ENCODE results near the gene PROCA1. TPM values are rescaled to one million over a fixed set of nuclear protein-coding genes. Genes with fewer than 3 reads are reported as not detected.

PROCA1 gene
- total and polyA plus RNA-seq, 2 of the 13 experiments (the other 11 are each of a cell fraction or from before 2014, with no cell fraction given): 0.73 to 1.5 TPM

- TF ChIP-seq, protein P1, sequence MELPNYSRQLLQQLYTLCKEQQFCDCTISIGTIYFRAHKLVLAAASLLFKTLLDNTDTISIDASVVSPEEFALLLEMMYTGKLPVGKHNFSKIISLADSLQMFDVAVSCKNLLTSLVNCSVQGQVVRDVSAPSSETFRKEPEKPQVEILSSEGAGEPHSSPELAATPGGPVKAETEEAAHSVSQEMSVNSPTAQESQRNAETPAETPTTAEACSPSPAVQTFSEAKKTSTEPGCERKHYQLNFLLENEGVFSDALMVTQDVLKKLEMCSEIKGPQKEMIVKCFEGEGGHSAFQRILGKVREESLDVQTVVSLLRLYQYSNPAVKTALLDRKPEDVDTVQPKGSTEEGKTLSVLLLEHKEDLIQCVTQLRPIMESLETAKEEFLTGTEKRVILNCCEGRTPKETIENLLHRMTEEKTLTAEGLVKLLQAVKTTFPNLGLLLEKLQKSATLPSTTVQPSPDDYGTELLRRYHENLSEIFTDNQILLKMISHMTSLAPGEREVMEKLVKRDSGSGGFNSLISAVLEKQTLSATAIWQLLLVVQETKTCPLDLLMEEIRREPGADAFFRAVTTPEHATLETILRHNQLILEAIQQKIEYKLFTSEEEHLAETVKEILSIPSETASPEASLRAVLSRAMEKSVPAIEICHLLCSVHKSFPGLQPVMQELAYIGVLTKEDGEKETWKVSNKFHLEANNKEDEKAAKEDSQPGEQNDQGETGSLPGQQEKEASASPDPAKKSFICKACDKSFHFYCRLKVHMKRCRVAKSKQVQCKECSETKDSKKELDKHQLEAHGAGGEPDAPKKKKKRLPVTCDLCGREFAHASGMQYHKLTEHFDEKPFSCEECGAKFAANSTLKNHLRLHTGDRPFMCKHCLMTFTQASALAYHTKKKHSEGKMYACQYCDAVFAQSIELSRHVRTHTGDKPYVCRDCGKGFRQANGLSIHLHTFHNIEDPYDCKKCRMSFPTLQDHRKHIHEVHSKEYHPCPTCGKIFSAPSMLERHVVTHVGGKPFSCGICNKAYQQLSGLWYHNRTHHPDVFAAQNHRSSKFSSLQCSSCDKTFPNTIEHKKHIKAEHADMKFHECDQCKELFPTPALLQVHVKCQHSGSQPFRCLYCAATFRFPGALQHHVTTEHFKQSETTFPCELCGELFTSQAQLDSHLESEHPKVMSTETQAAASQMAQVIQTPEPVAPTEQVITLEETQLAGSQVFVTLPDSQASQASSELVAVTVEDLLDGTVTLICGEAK (IDR thresholded peaks at IDR 0.05): no peak
- TF ChIP-seq, protein P1 (CRISPR knock-in tag; IDR thresholded peaks at IDR 0.05): 0 out of 2 replicates have a peak, but pooled peaks have one; percentile 35
- TF ChIP-seq HNRNPLL (IDR thresholded peaks at IDR 0.05; ENCODE audit: low read depth, low read length, poor library complexity, severe bottlenecking) (peak; percentile 10), SP5 (CRISPR knock-in tag; IDR thresholded peaks at IDR 0.05; ENCODE audit: borderline replicate concordance, low read depth) (peak; percentile 59), HMGXB3 (CRISPR knock-in tag; IDR thresholded peaks at IDR 0.05; ENCODE audit: borderline replicate concordance) (no peak; the same call in 1 of the 2 replicates), ZNF263 (CRISPR knock-in tag; IDR thresholded peaks at IDR 0.05) (peak; percentile 20; the same call in 1 of the 2 replicates), TRAFD1 (CRISPR knock-in tag; IDR thresholded peaks at IDR 0.05; ENCODE audit: borderline replicate concordance) (no peak)
- TF ChIP-seq, protein P2, sequence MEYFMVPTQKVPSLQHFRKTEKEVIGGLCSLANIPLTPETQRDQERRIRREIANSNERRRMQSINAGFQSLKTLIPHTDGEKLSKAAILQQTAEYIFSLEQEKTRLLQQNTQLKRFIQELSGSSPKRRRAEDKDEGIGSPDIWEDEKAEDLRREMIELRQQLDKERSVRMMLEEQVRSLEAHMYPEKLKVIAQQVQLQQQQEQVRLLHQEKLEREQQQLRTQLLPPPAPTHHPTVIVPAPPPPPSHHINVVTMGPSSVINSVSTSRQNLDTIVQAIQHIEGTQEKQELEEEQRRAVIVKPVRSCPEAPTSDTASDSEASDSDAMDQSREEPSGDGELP (IDR thresholded peaks at IDR 0.05; ENCODE audit: borderline replicate concordance, low read depth): peak; percentile 60; the same call in 1 of the 2 replicates
Observed at GRCh38 chr17:28743243-28744103, 31.8 kb upstream of the PROCA1 start, which contains the start of gene TRAF4 (continued).

Measured in HepG2 (cell line).